ENCODE data around the gene CNTN5. TPM values are rescaled to one million over a fixed set of nuclear protein-coding genes. Genes with fewer than 3 reads are reported as not detected.

Gene CNTN5
- total RNA-seq, 1 experiment from 2014 or later = not detected

DNA sequence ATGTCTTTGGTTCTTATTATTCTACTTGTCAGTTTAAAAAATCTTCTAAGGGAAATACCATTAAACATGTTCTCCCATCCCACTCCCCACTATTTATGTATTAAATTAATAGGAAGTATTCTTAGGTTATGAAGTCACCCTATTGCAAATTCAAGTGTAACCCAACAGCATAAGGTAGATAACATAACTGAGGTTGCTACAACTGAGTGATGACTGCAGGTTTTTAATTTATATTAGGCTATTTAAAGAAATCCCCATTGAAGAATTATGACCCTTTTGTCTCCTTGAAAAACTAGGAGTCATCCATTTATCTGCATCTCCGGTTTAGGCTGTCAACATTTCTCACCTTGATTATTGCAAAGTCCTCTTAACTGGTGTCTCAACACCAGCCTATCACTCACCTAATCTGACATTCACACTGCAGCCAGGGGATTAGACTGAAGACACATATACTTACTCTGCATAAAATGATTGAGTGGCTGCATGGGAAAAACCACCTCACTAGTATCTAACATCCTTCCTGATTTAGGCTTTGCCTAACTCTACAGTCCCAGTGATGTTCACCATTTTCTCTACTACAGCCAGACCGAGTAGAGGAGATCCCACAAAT, 649.4 kb downstream of the CNTN5 start:
- Histone ChIP-seq H3K9me3 (ENCODE audit: control insufficient read depth, low read depth, low read length) (no peaks in the 10 kb centered on the region), H2BK120ac (ENCODE audit: low read depth, low read length, poor library complexity, severe bottlenecking) (no peak overlapping the region), H3K9ac (ENCODE audit: extremely low read depth, insufficient read length, low read length) (no peak overlapping the region), H3K56ac (ENCODE audit: insufficient read length, low read depth, low read length) (no peak overlapping the region), H2BK20ac (ENCODE audit: low read depth, low read length, poor library complexity, severe bottlenecking) (no peak overlapping the region), H4K5ac (ENCODE audit: insufficient read length, low read depth, low read length) (no peak overlapping the region), H3K18ac (ENCODE audit: insufficient read length, low read depth, low read length) (no peak overlapping the region), H4K91ac (ENCODE audit: insufficient read length, low read depth, low read length) (no peak overlapping the region), H3K27ac (ENCODE audit: insufficient read length, low read depth, low read length) (no peak overlapping the region), H3K79me2 (ENCODE audit: insufficient read depth, low read length) (no peaks in the 10 kb centered on the region), H2AK5ac (ENCODE audit: insufficient read length, low read length) (no peak overlapping the region), H3K23ac (ENCODE audit: insufficient read length, low read depth, low read length) (no peak overlapping the region), H2BK15ac (ENCODE audit: low read depth, low read length) (no peak overlapping the region), H3T11ph (ENCODE audit: low read length) (no peak overlapping the region), H3K4me1 (ENCODE audit: insufficient read depth, low read length) (no peaks in the 10 kb centered on the region), H3K23me2 (ENCODE audit: insufficient read length, low read depth, low read length, poor library complexity, severe bottlenecking) (no peaks in the 10 kb centered on the region), H4K8ac (replicated peaks; ENCODE audit: insufficient read length, low read depth, low read length) (no peak overlapping the region), H3K4ac (ENCODE audit: low read depth, low read length) (no peak overlapping the region), H3K14ac (ENCODE audit: insufficient read depth, low read length) (no peak overlapping the region), H2BK12ac (ENCODE audit: insufficient read length, low read depth, low read length) (no peak overlapping the region), H3K79me1 (ENCODE audit: insufficient read depth, low read depth, low read length, poor library complexity, severe bottlenecking) (no peaks in the 10 kb centered on the region), H2BK5ac (ENCODE audit: insufficient read length, low read length) (no peak overlapping the region), H3K4me2 (ENCODE audit: insufficient read depth, insufficient read length, low read length) (no peak overlapping the region), H4K20me1 (ENCODE audit: control insufficient read depth, insufficient read depth, insufficient read length) (no peaks in the 10 kb centered on the region), H2AFZ (ENCODE audit: low read length) (no peak overlapping the region), H3K27me3 (ENCODE audit: insufficient read depth, low read length) (no peaks in the 10 kb centered on the region)
- Mint-ChIP-seq H3K4me1 (no peaks in the 10 kb centered on the region), H3K4me3 (no peak overlapping the region), H3K9me3 (no peaks in the 10 kb centered on the region), H3K27me3 (ENCODE audit: low read depth) (no peaks in the 10 kb centered on the region), H3K27ac (no peak overlapping the region), H3K36me3 (ENCODE audit: insufficient read depth in 1 of 3, low read depth in 3 of 3) (no peaks in the 10 kb centered on the region)
- TF ChIP-seq, protein P1, sequence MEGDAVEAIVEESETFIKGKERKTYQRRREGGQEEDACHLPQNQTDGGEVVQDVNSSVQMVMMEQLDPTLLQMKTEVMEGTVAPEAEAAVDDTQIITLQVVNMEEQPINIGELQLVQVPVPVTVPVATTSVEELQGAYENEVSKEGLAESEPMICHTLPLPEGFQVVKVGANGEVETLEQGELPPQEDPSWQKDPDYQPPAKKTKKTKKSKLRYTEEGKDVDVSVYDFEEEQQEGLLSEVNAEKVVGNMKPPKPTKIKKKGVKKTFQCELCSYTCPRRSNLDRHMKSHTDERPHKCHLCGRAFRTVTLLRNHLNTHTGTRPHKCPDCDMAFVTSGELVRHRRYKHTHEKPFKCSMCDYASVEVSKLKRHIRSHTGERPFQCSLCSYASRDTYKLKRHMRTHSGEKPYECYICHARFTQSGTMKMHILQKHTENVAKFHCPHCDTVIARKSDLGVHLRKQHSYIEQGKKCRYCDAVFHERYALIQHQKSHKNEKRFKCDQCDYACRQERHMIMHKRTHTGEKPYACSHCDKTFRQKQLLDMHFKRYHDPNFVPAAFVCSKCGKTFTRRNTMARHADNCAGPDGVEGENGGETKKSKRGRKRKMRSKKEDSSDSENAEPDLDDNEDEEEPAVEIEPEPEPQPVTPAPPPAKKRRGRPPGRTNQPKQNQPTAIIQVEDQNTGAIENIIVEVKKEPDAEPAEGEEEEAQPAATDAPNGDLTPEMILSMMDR (conservative IDR thresholded peaks at IDR 0.05) = no peak
- no CpG with 5 or more reads among the region's 2 CpGs for WGBS (ENCODE audit: extremely low coverage, insufficient read length, low lambda C conversion rate)
- DNase-seq = no peak
